Tibial artery (tissue), 4 donors: ENCODE results near the gene EPO.
"Not testable (repeated sequence)": the region's sequence is repeated elsewhere in the genome, so short reads cannot be mapped to it uniquely, and the experiment has no call there.

Source experiments
- DNase-seq, 2 donors: peaks; one replicate each; pipeline ENCODE4 v3.0.0-alpha.2; 2019
- H3K27ac ChIP-seq, 2 donors: fragments of 200-600 bp; sonication (generic) in 1 of 2; 1 replicate in 1 of 2; 2 replicates in 1 of 2; pipeline ENCODE4 v1.5.1; 2018 to 2019; ENCODE audit warnings: mild to moderate bottlenecking in 1 of 2
- H3K27me3 ChIP-seq, 2 donors: fragments of 200-600 bp; sonication (generic) in 1 of 2; one replicate each; pipeline versions ENCODE4 v1.5.1 to v1.6.0; 2016 to 2019
- H3K36me3 ChIP-seq, 3 donors: fragments of 200-600 bp; sonication (generic) in 2 of 3; one replicate each; pipeline ENCODE4 v1.5.1; 2016 to 2019; ENCODE audit warnings: mild to moderate bottlenecking in 2 of 3
- H3K4me1 ChIP-seq, 4 donors: fragments of 200-600 bp; sonication (generic) in 2 of 4; 1 replicate in 3 of 4; 2 replicates in 1 of 4; pipeline ENCODE4 v1.5.1; 2016 to 2019
- H3K4me3 ChIP-seq, 2 donors: fragments of 200-600 bp; sonication (generic) in 1 of 2; 1 replicate in 1 of 2; 2 replicates in 1 of 2; pipeline ENCODE4 v1.5.1; 2018 to 2019; ENCODE audit warnings: mild to moderate bottlenecking in 2 of 2
- H3K9me3 ChIP-seq, 3 donors: fragments of 200-600 bp; sonication (generic) in 1 of 3; one replicate each; pipeline ENCODE4 v1.5.1; 2016 to 2019
- CTCF ChIP-seq, 2 experiments: fragments of 200-600 bp in 1 of 2; fragments of 450-650 bp in 1 of 2; IDR thresholded peaks; one replicate each; pipeline ENCODE4 v1.5.1; 2017 to 2019; ENCODE audit warnings: antibody characterized with exemption in 2 of 2, mild to moderate bottlenecking in 1 of 2, moderate library complexity in 1 of 2
- intact Hi-C: fragments of 100-400 bp; cut with DNase I; formaldehyde crosslinking; loops from one replicate; pipeline ENCODE4 v1.15.0; 2023; ENCODE audit warnings: low total_unique reads

The EPO gene

GRCh38 chr7:100711369-100711768 is 8.9 kb upstream of the EPO start:
- no peak for TF ChIP-seq CTCF (IDR thresholded peaks at IDR 0.05)
- Histone ChIP-seq H3K36me3 (no peaks in the 10 kb centered on the region), H3K27ac (no peak overlapping the region), H3K4me1 (peaks cover 0 to 16% (median 13%) of the 10 kb centered on the region in 4 donors), H3K9me3 (no peaks in the 10 kb centered on the region), H3K4me3 (no peak overlapping the region), H3K27me3 (peaks cover 0 to 3% of the 10 kb centered on the region in 2 donors)
- DNase-seq = no peak
- intact Hi-C loops = no loop called here

GRCh38 chr7:100714725-100715124 is 5.5 kb upstream of the EPO start:
- Histone ChIP-seq H3K27ac (no peak overlapping the region), H3K4me3 (no peak overlapping the region), H3K36me3 (no peaks in the 10 kb centered on the region), H3K9me3 (no peaks in the 10 kb centered on the region), H3K27me3 (peaks cover 0 to 16% of the 10 kb centered on the region in 2 donors), H3K4me1 (no peaks in the 10 kb centered on the region)
- intact Hi-C loops = no loop called here
- no peak for DNase-seq
- no peak for TF ChIP-seq CTCF (IDR thresholded peaks at IDR 0.05)

- intact Hi-C loops, H3K4me3 ChIP-seq, H3K36me3 ChIP-seq, H3K9me3 ChIP-seq, H3K27ac ChIP-seq, DNase-seq: not testable (repeated sequence)
- Histone ChIP-seq H3K4me1 (peaks cover 0 to 14% (median 8%) of the 10 kb centered on the region in 4 donors), H3K27me3 (peaks cover 0 to 37% of the 10 kb centered on the region in 2 donors)
Observed at GRCh38 chr7:100717073-100717472, 3.2 kb upstream of the EPO start.

- Histone ChIP-seq H3K4me3 (no peak overlapping the region), H3K27me3 (peaks cover 0 to 62% of the 10 kb centered on the region in 2 donors), H3K9me3 (no peaks in the 10 kb centered on the region), H3K4me1 (peaks cover 0 to 14% (median 8%) of the 10 kb centered on the region in 4 donors), H3K27ac (no peak overlapping the region), H3K36me3 (no peaks in the 10 kb centered on the region)
- no peak for TF ChIP-seq CTCF (IDR thresholded peaks at IDR 0.05)
- intact Hi-C loops = loop anchor here (10.0 kb wide), 1 partner anchor 255 kb away; the partner anchor contains the start of gene SPACDR
- DNase-seq = no peak
Observed at GRCh38 chr7:100719523-100720278, 567 bp upstream of the EPO start.

- H3K36me3 ChIP-seq = no peaks in the 10 kb centered on the region
- H3K4me3 ChIP-seq = no peak overlapping the region
- no peaks in the 10 kb centered on the region for H3K9me3 ChIP-seq
- intact Hi-C loops = loop anchor here (10.0 kb wide), 1 partner anchor 256 kb away; the partner anchor contains the start of gene SPACDR
- no peak for DNase-seq
- H3K27ac ChIP-seq = no peak overlapping the region
- no peak for TF ChIP-seq CTCF (IDR thresholded peaks at IDR 0.05)
- peaks cover 0 to 21% (median 8%) of the 10 kb centered on the region in 4 donors for H3K4me1 ChIP-seq
- peaks cover 0 to 72% of the 10 kb centered on the region in 2 donors for H3K27me3 ChIP-seq
Observed at GRCh38 chr7:100720671-100721504, 620 bp downstream of the EPO start.

- no peak for TF ChIP-seq CTCF (IDR thresholded peaks at IDR 0.05)
- no peaks in the 10 kb centered on the region for H3K36me3 ChIP-seq
- no peak overlapping the region for H3K4me3 ChIP-seq
- H3K27me3 ChIP-seq = peaks cover 0 to 74% of the 10 kb centered on the region in 2 donors
- no peak overlapping the region for H3K27ac ChIP-seq
- DNase-seq = no peak
- intact Hi-C loops = loop anchor here (10.0 kb wide), 1 partner anchor 257 kb away; the partner anchor contains the start of gene SPACDR
- H3K4me1 ChIP-seq = peaks cover 0 to 21% (median 8%) of the 10 kb centered on the region in 4 donors
- no peaks in the 10 kb centered on the region for H3K9me3 ChIP-seq
Observed at GRCh38 chr7:100721505-100721812, 1.2 kb downstream of the EPO start.
